Skeletal muscle tissue (tissue), 4 donors: Measurements from ENCODE around the gene ANXA6. TPM values are rescaled to one million over a fixed set of nuclear protein-coding genes. Genes with fewer than 3 reads are reported as not detected.

Source experiments
- H3K27ac ChIP-seq: one replicate; pipeline ENCODE4 v1.7.0; 2013; ENCODE audit warnings: mild to moderate bottlenecking, low read depth, low read length, inconsistent platforms
- H3K27me3 ChIP-seq, 3 donors: one replicate each; pipeline ENCODE4 v1.7.0; 2013; ENCODE audit warnings: low read length in 3 of 3; ENCODE audit not compliant: control insufficient read depth in 3 of 3, insufficient read depth in 3 of 3
- H3K36me3 ChIP-seq, 3 donors: one replicate each; pipeline ENCODE4 v1.7.0; 2013; ENCODE audit warnings: low read length in 3 of 3; ENCODE audit not compliant: control insufficient read depth in 3 of 3, insufficient read depth in 3 of 3
- H3K4me1 ChIP-seq, 3 donors: one replicate each; pipeline ENCODE4 v1.7.0; 2013; ENCODE audit warnings: low read length in 3 of 3, mild to moderate bottlenecking in 3 of 3; ENCODE audit not compliant: control insufficient read depth in 3 of 3, insufficient read depth in 3 of 3
- H3K4me3 ChIP-seq, 3 donors: one replicate each; pipeline ENCODE4 v1.7.0; 2013; ENCODE audit warnings: low read length in 3 of 3
- H3K9ac ChIP-seq, 3 donors: one replicate each; pipeline ENCODE4 v1.7.0; 2013; ENCODE audit warnings: low read length in 3 of 3, mild to moderate bottlenecking in 3 of 3, moderate library complexity in 2 of 3, low read depth in 1 of 3
- H3K9me3 ChIP-seq, 3 donors: one replicate each; pipeline ENCODE4 v1.7.0; 2013; ENCODE audit warnings: low read length in 3 of 3; ENCODE audit not compliant: control insufficient read depth in 3 of 3
- total RNA-seq: library from RNA; depleted of rRNA; stranded (reverse); fragments of >200 nt; gene quantifications from one replicate; pipeline ENCODE4 v1.2.3, GENCODE V29; 2014
- donor health status: Osteomylitis.

ANXA6 gene
- total RNA-seq, 1 donor from 2014 or later, result 361 TPM

DNA sequence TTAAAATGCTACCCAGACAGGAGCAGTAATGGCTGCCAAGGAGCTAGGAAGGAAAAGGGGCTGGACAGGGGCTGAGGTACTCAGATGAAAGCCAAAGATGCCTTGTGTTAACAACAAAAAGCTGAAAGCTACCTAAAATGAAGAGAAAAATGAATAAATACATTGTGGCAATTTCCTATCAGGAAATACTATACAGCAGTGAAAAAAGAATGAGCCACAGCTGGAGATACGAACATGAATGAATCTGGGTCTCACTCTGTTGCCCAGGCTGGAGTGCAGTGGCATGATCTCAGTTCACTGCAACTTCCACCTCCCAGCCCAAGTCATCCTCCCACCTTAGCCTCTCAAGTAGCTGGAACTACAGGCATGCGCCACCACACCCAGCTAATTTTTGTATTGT is 83.0 kb downstream of the ANXA6 start:
- H3K4me3 ChIP-seq, result no peak overlapping the region
- no peak overlapping the region for H3K27ac ChIP-seq
- H3K9ac ChIP-seq, result no peak overlapping the region
- H3K9me3 ChIP-seq, result no peaks in the 10 kb centered on the region
- H3K27me3 ChIP-seq, result no peaks in the 10 kb centered on the region
- peaks cover 4 to 23% (median 6%) of the 10 kb centered on the region in 3 donors for H3K36me3 ChIP-seq
- H3K4me1 ChIP-seq, result peaks cover 62 to 76% (median 65%) of the 10 kb centered on the region in 3 donors

DNA sequence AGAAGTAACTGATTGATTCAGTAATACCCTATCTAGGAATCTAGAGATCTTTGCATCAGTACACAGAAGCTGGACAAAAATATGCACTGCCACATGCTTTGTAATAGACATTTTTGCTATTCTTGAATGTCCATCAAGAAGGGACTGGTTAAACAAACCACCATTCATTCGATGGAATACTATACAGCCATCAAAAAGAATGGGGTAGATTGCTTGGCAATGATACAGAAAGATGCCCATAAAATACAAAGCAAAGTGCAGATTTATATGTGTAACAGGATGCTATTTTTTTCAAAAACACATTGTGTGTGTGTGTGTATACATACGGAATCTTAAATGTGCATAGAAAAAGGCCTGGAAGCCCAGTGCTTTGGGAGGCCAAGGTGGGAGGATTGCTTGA is 84.3 kb downstream of the ANXA6 start:
- no peaks in the 10 kb centered on the region for H3K9me3 ChIP-seq
- no peak overlapping the region for H3K9ac ChIP-seq
- H3K27me3 ChIP-seq, result no peaks in the 10 kb centered on the region
- no peak overlapping the region for H3K4me3 ChIP-seq
- no peak overlapping the region for H3K27ac ChIP-seq
- peaks cover 62 to 76% (median 65%) of the 10 kb centered on the region in 3 donors for H3K4me1 ChIP-seq
- peaks cover 0 to 20% (median 0%) of the 10 kb centered on the region in 3 donors for H3K36me3 ChIP-seq

DNA sequence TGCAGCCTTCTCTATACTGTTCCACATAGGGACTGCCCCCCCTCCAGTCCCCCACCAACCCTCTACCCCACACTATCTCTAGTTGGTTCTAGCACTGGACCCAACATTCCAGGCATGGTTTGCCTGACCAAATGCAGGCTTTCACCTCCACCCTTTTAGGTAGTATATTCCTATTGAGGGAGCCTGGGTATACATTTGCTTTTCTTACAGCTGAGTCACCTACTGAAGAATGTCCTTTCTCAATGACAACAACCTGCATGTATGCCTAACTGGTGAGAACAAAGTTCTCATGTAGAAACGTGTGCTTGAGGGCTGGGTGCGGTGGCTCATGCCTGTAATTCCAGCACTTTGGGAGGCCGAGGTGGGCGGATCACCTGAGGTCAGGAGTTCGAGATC is 85.0 kb downstream of the ANXA6 start:
- H3K27ac ChIP-seq, result no peak overlapping the region

DNA sequence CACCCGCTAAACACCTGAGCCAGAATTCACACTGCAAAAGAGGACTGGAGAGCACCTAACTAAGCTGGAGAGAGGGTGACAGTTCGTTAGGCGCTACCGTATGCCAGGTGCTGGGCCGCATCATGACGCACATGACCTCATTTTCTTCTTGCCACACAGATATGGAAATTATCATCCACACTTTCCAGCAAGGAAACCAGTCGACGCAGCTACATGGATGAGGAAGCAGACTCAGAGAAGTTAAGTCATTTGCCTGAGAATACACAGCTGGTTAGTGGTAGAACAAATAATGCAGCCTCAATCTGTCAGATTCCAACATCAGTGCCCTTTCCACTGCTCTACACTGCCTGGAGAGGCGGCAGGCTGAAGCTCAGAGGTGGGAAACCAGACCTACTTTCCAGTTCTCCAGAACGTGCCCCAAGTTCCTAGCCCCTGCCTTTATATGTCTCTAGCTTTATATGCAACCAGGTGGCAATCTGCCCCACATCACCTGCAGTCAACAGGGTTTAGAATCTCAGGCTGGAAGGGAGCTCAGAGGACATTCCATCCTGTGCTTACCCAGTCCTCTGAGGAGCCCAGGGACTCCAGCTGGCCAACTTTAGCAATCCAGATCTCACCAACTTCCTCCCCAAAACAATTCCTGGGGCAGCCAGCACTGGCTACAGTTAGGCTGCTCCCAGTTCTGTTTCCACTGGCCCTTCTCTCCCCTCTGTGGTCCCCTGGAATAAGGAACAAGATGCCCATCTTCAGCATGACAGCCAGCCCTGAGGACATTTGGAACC is 85.5 kb downstream of the ANXA6 start:
- no peak overlapping the region for H3K27ac ChIP-seq
- H3K9ac ChIP-seq, result peak overlapping the region in 1 of 3 donors; percentile 35

More for the DNA sequence above, 85.0 kb downstream of the ANXA6 start:
- Histone ChIP-seq H3K4me3 (no peak overlapping the region), H3K36me3 (peaks cover 0 to 20% (median 0%) of the 10 kb centered on the region in 3 donors), H3K9me3 (no peaks in the 10 kb centered on the region), H3K9ac (no peak overlapping the region), H3K27me3 (no peaks in the 10 kb centered on the region), H3K4me1 (peaks cover 62 to 76% (median 66%) of the 10 kb centered on the region in 3 donors)

DNA sequence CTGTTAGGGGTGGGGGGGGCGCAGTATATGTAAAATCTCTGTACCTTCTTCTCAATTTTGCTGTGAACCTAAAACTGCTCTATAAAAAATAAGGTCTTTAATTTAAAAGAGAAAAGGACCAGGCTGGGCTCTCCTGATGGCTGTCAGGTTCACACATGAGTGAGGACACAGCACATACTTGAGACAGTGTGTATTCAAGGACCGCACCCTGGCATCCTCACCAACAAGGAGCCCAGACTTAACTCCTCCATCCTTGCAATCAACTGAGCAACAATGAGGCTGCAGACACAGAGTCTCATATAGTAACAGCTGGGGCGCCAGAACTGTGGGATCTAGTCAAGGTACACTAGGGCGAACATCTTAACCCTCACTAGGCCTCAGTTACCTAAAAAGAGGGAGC is 86.6 kb downstream of the ANXA6 start:
- Histone ChIP-seq H3K9ac (no peak overlapping the region), H3K9me3 (no peaks in the 10 kb centered on the region), H3K27ac (peak overlapping the region; percentile 31), H3K4me1 (peaks cover 65 to 76% (median 66%) of the 10 kb centered on the region in 3 donors), H3K4me3 (no peak overlapping the region), H3K27me3 (no peaks in the 10 kb centered on the region), H3K36me3 (peaks cover 3 to 14% (median 8%) of the 10 kb centered on the region in 3 donors)

More for the DNA sequence above, 85.5 kb downstream of the ANXA6 start:
- H3K4me3 ChIP-seq, result no peak overlapping the region
- H3K27me3 ChIP-seq, result no peaks in the 10 kb centered on the region
- peaks cover 3 to 19% (median 4%) of the 10 kb centered on the region in 3 donors for H3K36me3 ChIP-seq
- peaks cover 62 to 76% (median 66%) of the 10 kb centered on the region in 3 donors for H3K4me1 ChIP-seq
- H3K9me3 ChIP-seq, result no peaks in the 10 kb centered on the region

DNA sequence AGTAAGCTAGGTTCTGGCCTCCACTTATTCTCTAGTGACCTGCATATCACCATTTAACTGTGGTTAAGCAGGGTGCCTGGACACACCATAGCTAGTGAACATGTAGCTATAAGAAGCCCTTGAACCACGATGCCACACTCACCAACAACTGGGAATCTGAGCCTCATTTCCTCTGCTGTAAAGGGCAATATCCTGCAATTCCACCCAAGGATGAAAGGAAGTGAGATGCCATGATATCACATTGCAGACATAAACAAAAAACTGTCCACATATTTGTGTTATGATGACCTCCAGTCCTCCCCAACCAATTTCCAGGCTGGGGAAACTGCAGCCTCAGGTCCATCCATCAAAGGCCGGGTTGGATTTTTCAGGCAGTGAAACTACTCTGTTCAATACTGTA is 87.1 kb downstream of the ANXA6 start:
- peaks cover 3 to 14% (median 8%) of the 10 kb centered on the region in 3 donors for H3K36me3 ChIP-seq
- peaks cover 61 to 75% (median 63%) of the 10 kb centered on the region in 3 donors for H3K4me1 ChIP-seq
- H3K4me3 ChIP-seq, result no peak overlapping the region
- peak overlapping the region; percentile 31 for H3K27ac ChIP-seq
- H3K9me3 ChIP-seq, result no peaks in the 10 kb centered on the region
- no peaks in the 10 kb centered on the region for H3K27me3 ChIP-seq
- peak overlapping the region in 1 of 3 donors; percentile 10 for H3K9ac ChIP-seq

DNA sequence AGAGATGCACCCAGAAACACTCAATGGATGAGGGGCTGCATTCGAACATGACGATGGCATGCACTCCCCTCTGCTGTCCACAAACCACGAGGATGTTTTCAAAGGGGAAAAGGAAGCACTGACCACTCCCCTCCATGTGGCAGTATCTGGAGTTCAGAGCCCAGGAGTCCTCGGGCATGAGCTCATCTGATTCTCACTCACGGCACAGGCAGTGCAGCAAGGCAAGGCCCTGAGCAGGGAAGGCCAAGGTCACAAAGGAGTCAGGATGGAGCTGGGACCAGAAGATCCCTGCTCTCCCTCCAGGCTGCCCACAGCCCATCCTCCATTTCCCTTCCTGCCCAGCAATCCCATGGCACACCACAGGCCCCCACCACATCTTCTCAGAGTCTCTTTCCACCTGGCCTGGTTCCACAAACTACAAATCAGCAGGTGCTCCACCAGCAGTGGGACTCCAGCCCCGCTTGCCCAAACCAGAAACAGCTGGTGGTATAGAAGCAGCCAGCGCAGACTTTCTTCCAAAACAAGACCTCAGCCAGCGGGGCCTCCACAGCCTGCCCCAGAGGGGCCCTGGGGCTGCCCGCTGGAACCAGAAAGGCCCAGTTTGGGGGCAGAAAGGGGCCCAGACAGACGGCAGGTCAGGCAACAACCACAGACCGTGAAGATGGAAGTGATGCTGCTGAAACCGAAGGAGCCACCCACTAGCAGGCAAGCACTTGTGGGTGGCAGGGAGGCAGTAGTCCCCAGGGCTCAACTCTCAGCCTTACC is 89.0 kb downstream of the ANXA6 start:
- Histone ChIP-seq H3K4me3 (peak overlapping the region in 2 of 3 donors; percentile 49 to 63), H3K9me3 (no peaks in the 10 kb centered on the region), H3K36me3 (peaks cover 3 to 10% (median 8%) of the 10 kb centered on the region in 3 donors), H3K9ac (peak overlapping the region; percentile 52 to 71 (median 57)), H3K4me1 (peaks cover 74 to 88% (median 75%) of the 10 kb centered on the region in 3 donors), H3K27ac (peak overlapping the region; percentile 76), H3K27me3 (no peaks in the 10 kb centered on the region)

DNA sequence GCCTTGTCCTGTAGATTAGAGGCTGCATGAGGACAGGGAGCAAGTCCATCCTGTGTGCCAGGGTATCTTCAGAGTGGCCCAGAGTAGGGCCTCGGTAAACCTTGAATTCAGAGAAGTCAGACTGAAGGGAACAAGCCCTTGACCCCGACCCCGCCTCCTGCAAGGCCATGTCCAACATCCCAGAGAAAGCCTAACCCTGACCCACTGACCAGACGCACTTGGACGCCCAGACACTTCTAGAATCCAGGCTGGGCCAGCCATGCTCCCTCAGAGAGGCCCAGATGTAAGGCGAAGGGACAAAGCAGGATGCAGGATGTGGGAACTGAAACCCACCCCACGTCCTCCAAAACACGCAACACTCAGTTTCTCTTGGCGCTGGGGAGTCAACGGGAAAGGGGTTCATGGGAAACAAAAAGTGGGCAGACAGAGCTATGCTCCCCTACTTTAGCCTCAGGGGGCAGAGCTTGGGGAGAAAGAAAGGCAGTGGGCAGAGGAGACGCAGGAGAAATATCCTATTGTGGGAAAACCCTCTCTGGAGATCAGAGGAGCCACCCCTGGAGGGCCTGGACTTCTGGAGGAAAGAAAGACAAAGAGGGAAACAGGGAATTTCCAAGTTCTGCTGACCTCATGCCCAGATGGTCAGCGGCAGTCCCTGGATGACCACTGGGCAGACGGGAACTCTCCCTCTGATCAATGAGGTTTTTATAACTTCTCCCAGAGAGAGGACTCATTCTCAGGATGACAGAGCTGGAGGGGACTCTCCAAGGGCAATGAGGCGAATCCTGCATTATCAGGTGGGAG is 89.7 kb downstream of the ANXA6 start:
- Histone ChIP-seq H3K36me3 (peaks cover 5 to 12% (median 11%) of the 10 kb centered on the region in 3 donors), H3K4me3 (peak overlapping the region in 2 of 3 donors; percentile 49 to 63), H3K9ac (peak overlapping the region; percentile 52 to 71 (median 57)), H3K27me3 (no peaks in the 10 kb centered on the region), H3K27ac (peak overlapping the region; percentile 76), H3K9me3 (no peaks in the 10 kb centered on the region), H3K4me1 (peaks cover 82 to 95% (median 83%) of the 10 kb centered on the region in 3 donors)

DNA sequence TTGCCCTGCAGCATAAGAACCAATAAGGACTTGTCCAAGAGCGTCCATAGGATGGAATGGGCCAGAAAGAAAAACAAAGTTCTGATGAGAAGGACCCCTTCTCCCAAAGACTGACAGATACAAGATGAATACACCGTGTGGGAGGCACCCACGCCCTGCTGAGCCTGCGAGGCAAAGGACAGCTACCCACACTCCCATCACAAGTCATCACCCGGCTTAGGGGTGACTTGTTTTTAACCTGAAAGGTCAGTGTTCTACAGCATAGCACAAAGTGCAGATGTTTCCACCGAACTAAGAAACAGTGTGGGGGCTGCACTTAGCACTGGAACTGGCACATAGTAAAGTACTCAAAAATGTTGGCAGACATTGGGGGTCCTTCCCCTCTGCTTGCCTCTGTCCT is 90.7 kb downstream of the ANXA6 start:
- H3K4me3 ChIP-seq, result no peak overlapping the region
- peak overlapping the region in 2 of 3 donors; percentile 33 to 50 for H3K9ac ChIP-seq
- peaks cover 10 to 21% (median 18%) of the 10 kb centered on the region in 3 donors for H3K36me3 ChIP-seq
- H3K9me3 ChIP-seq, result no peaks in the 10 kb centered on the region
- no peaks in the 10 kb centered on the region for H3K27me3 ChIP-seq
- H3K4me1 ChIP-seq, result peaks cover 84 to 95% (median 86%) of the 10 kb centered on the region in 3 donors
- peak overlapping the region; percentile 76 for H3K27ac ChIP-seq
